Activated CD4-positive, alpha-beta T cell treated with anti-CD3 and anti-CD28 coated beads, Interleukin-2, amount 50 U/mL, for 16 hours (primary cell): Measurements from ENCODE around the gene TTC9.

Source experiments
- DNase-seq: peaks from one replicate; pipeline ENCODE4 v3.0.0-alpha.2; 2020

TTC9 gene

GRCh38 chr14:70641548-70642302, at the start of gene TTC9:
Gene TTC9 (plus strand): TSS chr14:70641916. CDS start chr14:70642130, 214 bp downstream.
- no peak for DNase-seq

- no peak for DNase-seq
These were observed 47.3 kb upstream of the TTC9 start for GRCh38 chr14:70594461-70594860.

GRCh38 chr14:70595443-70596185, 46.1 kb upstream of the TTC9 start:
- no peak for DNase-seq

GRCh38 chr14:70597731-70598130, 44.0 kb upstream of the TTC9 start:
- no peak for DNase-seq

- peak; percentile 12 for DNase-seq
These were observed 42.4 kb upstream of the TTC9 start for GRCh38 chr14:70599345-70599744.

- peak; percentile 94 for DNase-seq
These were observed 41.1 kb upstream of the TTC9 start, which contains the start of gene MED6 for GRCh38 chr14:70600382-70601157. Gene MED6 (minus strand): TSS chr14:70600655. CDS start chr14:70600637, 18 bp downstream.

- no peak for DNase-seq
These were observed 40.6 kb upstream of the TTC9 start for GRCh38 chr14:70601162-70601561.

- DNase-seq, result no peak
These were observed 39.5 kb upstream of the TTC9 start for GRCh38 chr14:70602254-70602653.

- no peak for DNase-seq
These were observed 30.5 kb upstream of the TTC9 start for GRCh38 chr14:70611216-70611615.

GRCh38 chr14:70616646-70617045, 25.1 kb upstream of the TTC9 start:
- no peak for DNase-seq

- no peak for DNase-seq
These were observed 23.4 kb upstream of the TTC9 start for GRCh38 chr14:70618314-70618713.

- DNase-seq, result no peak
These were observed 22.0 kb upstream of the TTC9 start for GRCh38 chr14:70619708-70620107.

GRCh38 chr14:70622111-70622712, 19.5 kb upstream of the TTC9 start:
- DNase-seq, result peak; percentile 45

GRCh38 chr14:70624972-70625371, 16.7 kb upstream of the TTC9 start:
- no peak for DNase-seq

GRCh38 chr14:70631948-70632347, 9.8 kb upstream of the TTC9 start:
- DNase-seq, result no peak

- no peak for DNase-seq
These were observed 5.6 kb upstream of the TTC9 start for GRCh38 chr14:70635971-70636595.

- no peak for DNase-seq
These were observed 3.3 kb upstream of the TTC9 start for GRCh38 chr14:70638416-70638815.

GRCh38 chr14:70640938-70641547, 673 bp upstream of the TTC9 start:
- DNase-seq, result peak; percentile 48

GRCh38 chr14:70642303-70643235, 853 bp downstream of the TTC9 start:
- no peak for DNase-seq

GRCh38 chr14:70643967-70644366, 2.3 kb downstream of the TTC9 start:
- DNase-seq, result no peak

GRCh38 chr14:70645892-70646291, 4.2 kb downstream of the TTC9 start:
- DNase-seq, result no peak
